Measurements from ENCODE around the gene NT5C1B.
A peak's percentile ranks its signal among the peaks of the same experiment; 100 is the strongest.

Gene NT5C1B

GRCh38 chr2:18599509-18600254 lies 10.3 kb upstream of the NT5C1B start:
- DNase-seq (ENCODE audit: low spot score): peak; percentile 83

- DNase-seq (ENCODE audit: low spot score): no peak
Observed at GRCh38 chr2:18598848-18599484, 9.6 kb upstream of the NT5C1B start.

- no peak for DNase-seq (ENCODE audit: low spot score)
Observed at GRCh38 chr2:18597618-18598017, 8.2 kb upstream of the NT5C1B start.

- DNase-seq (ENCODE audit: low spot score): no peak
Observed at GRCh38 chr2:18596993-18597392, 7.6 kb upstream of the NT5C1B start.

GRCh38 chr2:18593496-18593895 lies 4.1 kb upstream of the NT5C1B start:
- DNase-seq (ENCODE audit: low spot score): no peak

- no peak for DNase-seq (ENCODE audit: low spot score)
Observed at GRCh38 chr2:18592372-18592771, 3.0 kb upstream of the NT5C1B start.

- DNase-seq (ENCODE audit: low spot score): no peak
Observed at GRCh38 chr2:18588802-18589201, 567 bp downstream of the NT5C1B start.

GRCh38 chr2:18588049-18588448 lies 1.3 kb downstream of the NT5C1B start:
- no peak for DNase-seq (ENCODE audit: low spot score)

- no peak for DNase-seq (ENCODE audit: low spot score)
Observed at GRCh38 chr2:18585526-18585925, 3.8 kb downstream of the NT5C1B start.

- no peak for DNase-seq (ENCODE audit: low spot score)
Observed at GRCh38 chr2:18584608-18584954, 4.8 kb downstream of the NT5C1B start.

GRCh38 chr2:18583905-18584607 lies 5.3 kb downstream of the NT5C1B start:
- no peak for DNase-seq (ENCODE audit: low spot score)

- DNase-seq (ENCODE audit: low spot score): no peak
Observed at GRCh38 chr2:18580606-18581005, 8.8 kb downstream of the NT5C1B start.

GRCh38 chr2:18578033-18578432 lies 11.3 kb downstream of the NT5C1B start:
- no peak for DNase-seq (ENCODE audit: low spot score)

GRCh38 chr2:18566145-18566769 lies 23.1 kb downstream of the NT5C1B start:
- DNase-seq (ENCODE audit: low spot score): no peak

- DNase-seq (ENCODE audit: low spot score): no peak
Observed at GRCh38 chr2:18560797-18561085, 28.6 kb downstream of the NT5C1B start.

GRCh38 chr2:18560031-18560796 lies 29.2 kb downstream of the NT5C1B start, which contains the start of gene RDH14:
Gene RDH14 (minus strand): TSS chr2:18560653. CDS start chr2:18560572, 81 bp downstream.
- peak; percentile 93 for DNase-seq (ENCODE audit: low spot score)

GRCh38 chr2:18559531-18560030 lies 29.8 kb downstream of the NT5C1B start:
- peak; percentile 7 for DNase-seq (ENCODE audit: low spot score)

GRCh38 chr2:18558458-18558857 lies 30.9 kb downstream of the NT5C1B start:
- DNase-seq (ENCODE audit: low spot score): no peak

- no peak for DNase-seq (ENCODE audit: low spot score)
Observed at GRCh38 chr2:18557121-18557520, 32.2 kb downstream of the NT5C1B start.

- DNase-seq (ENCODE audit: low spot score): no peak
Observed at GRCh38 chr2:18552351-18553077, 36.9 kb downstream of the NT5C1B start.

GRCh38 chr2:18551623-18552022 lies 37.7 kb downstream of the NT5C1B start:
- DNase-seq (ENCODE audit: low spot score): no peak
